Stimulated activated naive B cell treated with anti-CD40 and anti-IgM and Interleukin-4, amounts not matched to agents 10 μg/mL and 1 μg/mL and 100 μg/mL, for 72 hours (primary cell): ENCODE data around the gene DDX31.
A peak's percentile ranks its signal among the peaks of the same experiment; 100 is the strongest.

Experiments used
- ATAC-seq, 2 donors: fragments of 150-1000 bp; cut with Tn5 transposase; replicated peaks; 2 replicates each; pipeline ENCODE4 v1.10.0; 2021; ENCODE audit warnings: moderate library complexity in 1 of 2
- DNase-seq: peaks from one replicate; pipeline ENCODE4 v3.0.0; 2021
- H3K27ac Mint-ChIP-seq: one replicate; pipeline ENCODE4 v1.8.0; 2022; ENCODE audit warnings: mild to moderate bottlenecking, mixed read lengths
- H3K27me3 Mint-ChIP-seq, 2 donors: one replicate each; pipeline ENCODE4 v1.8.0; 2022; ENCODE audit warnings: mixed read lengths in 2 of 2
- H3K36me3 Mint-ChIP-seq, 2 donors: one replicate each; pipeline ENCODE4 v1.8.0; 2022; ENCODE audit warnings: mixed read lengths in 2 of 2, mild to moderate bottlenecking in 1 of 2
- H3K4me1 Mint-ChIP-seq, 2 donors: one replicate each; pipeline ENCODE4 v1.8.0; 2022; ENCODE audit warnings: mixed read lengths in 2 of 2, mild to moderate bottlenecking in 1 of 2
- H3K4me3 Mint-ChIP-seq, 2 donors: one replicate each; pipeline ENCODE4 v1.8.0; 2022; ENCODE audit warnings: mild to moderate bottlenecking in 2 of 2, mixed read lengths in 2 of 2, moderate library complexity in 1 of 2
- H3K9me3 Mint-ChIP-seq, 2 donors: one replicate each; pipeline ENCODE4 v1.8.0; 2022; ENCODE audit warnings: mixed read lengths in 2 of 2, mild to moderate bottlenecking in 1 of 2

DDX31 gene

GRCh38 chr9:132614324-132614723 is 55.5 kb downstream of the DDX31 start:
- no peaks in the 10 kb centered on the region for H3K27me3 Mint-ChIP-seq
- H3K4me3 Mint-ChIP-seq: no peak overlapping the region
- H3K4me1 Mint-ChIP-seq: no peaks in the 10 kb centered on the region
- no peak overlapping the region for H3K27ac Mint-ChIP-seq
- ATAC-seq: no peak
- peaks cover 62 to 77% of the 10 kb centered on the region in 2 donors for H3K36me3 Mint-ChIP-seq
- no peaks in the 10 kb centered on the region for H3K9me3 Mint-ChIP-seq
- DNase-seq: no peak

GRCh38 chr9:132610661-132611060 is 59.1 kb downstream of the DDX31 start:
- peak overlapping the region; percentile 42 for H3K27ac Mint-ChIP-seq
- ATAC-seq (no peak), DNase-seq (no peak)
- H3K4me1 Mint-ChIP-seq: no peaks in the 10 kb centered on the region
- no peak overlapping the region for H3K4me3 Mint-ChIP-seq
- peaks cover 59 to 76% of the 10 kb centered on the region in 2 donors for H3K36me3 Mint-ChIP-seq
- H3K9me3 Mint-ChIP-seq: no peaks in the 10 kb centered on the region
- H3K27me3 Mint-ChIP-seq: no peaks in the 10 kb centered on the region

- ATAC-seq (no peak), DNase-seq (no peak)
- H3K4me1 Mint-ChIP-seq: no peaks in the 10 kb centered on the region
- no peak overlapping the region for H3K4me3 Mint-ChIP-seq
- H3K27me3 Mint-ChIP-seq: no peaks in the 10 kb centered on the region
- H3K36me3 Mint-ChIP-seq: peaks cover 63 to 76% of the 10 kb centered on the region in 2 donors
- no peaks in the 10 kb centered on the region for H3K9me3 Mint-ChIP-seq
- no peak overlapping the region for H3K27ac Mint-ChIP-seq
Observed at GRCh38 chr9:132609829-132610228, 60.0 kb downstream of the DDX31 start.

GRCh38 chr9:132609184-132609583 is 60.6 kb downstream of the DDX31 start:
- Mint-ChIP-seq H3K9me3 (no peaks in the 10 kb centered on the region), H3K4me3 (no peak overlapping the region), H3K36me3 (peaks cover 60 to 76% of the 10 kb centered on the region in 2 donors), H3K4me1 (no peaks in the 10 kb centered on the region), H3K27me3 (no peaks in the 10 kb centered on the region), H3K27ac (no peak overlapping the region)
- DNase-seq: no peak
- no peak for ATAC-seq

GRCh38 chr9:132606066-132606465 is 63.7 kb downstream of the DDX31 start:
- no peaks in the 10 kb centered on the region for H3K27me3 Mint-ChIP-seq

GRCh38 chr9:132605387-132605786 is 64.4 kb downstream of the DDX31 start:
- no peak overlapping the region for H3K27ac Mint-ChIP-seq
- H3K36me3 Mint-ChIP-seq: peaks cover 60 to 88% of the 10 kb centered on the region in 2 donors

More at GRCh38 chr9:132606066-132606465, 63.7 kb downstream of the DDX31 start:
- H3K36me3 Mint-ChIP-seq: peaks cover 61 to 88% of the 10 kb centered on the region in 2 donors
- DNase-seq (no peak), ATAC-seq (no peak)
- H3K4me1 Mint-ChIP-seq: peaks cover 8 to 11% of the 10 kb centered on the region in 2 donors
- H3K9me3 Mint-ChIP-seq: no peaks in the 10 kb centered on the region
- H3K4me3 Mint-ChIP-seq: no peak overlapping the region
- H3K27ac Mint-ChIP-seq: no peak overlapping the region

GRCh38 chr9:132602207-132602606 is 67.6 kb downstream of the DDX31 start:
- Mint-ChIP-seq H3K27me3 (no peaks in the 10 kb centered on the region), H3K4me1 (peaks cover 8 to 11% of the 10 kb centered on the region in 2 donors), H3K36me3 (peaks cover 65 to 89% of the 10 kb centered on the region in 2 donors), H3K9me3 (no peaks in the 10 kb centered on the region), H3K4me3 (no peak overlapping the region), H3K27ac (peak overlapping the region; percentile 20)
- ATAC-seq (peak in 1 of 2 donors; percentile 38), DNase-seq (no peak)

More at GRCh38 chr9:132605387-132605786, 64.4 kb downstream of the DDX31 start:
- no peak for DNase-seq
- H3K4me1 Mint-ChIP-seq: peaks cover 8 to 11% of the 10 kb centered on the region in 2 donors
- ATAC-seq: no peak
- H3K27me3 Mint-ChIP-seq: no peaks in the 10 kb centered on the region
- H3K4me3 Mint-ChIP-seq: no peak overlapping the region
- no peaks in the 10 kb centered on the region for H3K9me3 Mint-ChIP-seq

GRCh38 chr9:132600326-132600984 is 69.3 kb downstream of the DDX31 start:
- Mint-ChIP-seq H3K4me1 (peaks cover 15 to 20% of the 10 kb centered on the region in 2 donors), H3K36me3 (peaks cover 67 to 92% of the 10 kb centered on the region in 2 donors), H3K27me3 (no peaks in the 10 kb centered on the region), H3K9me3 (no peaks in the 10 kb centered on the region), H3K4me3 (no peak overlapping the region), H3K27ac (no peak overlapping the region)
- ATAC-seq (no peak), DNase-seq (no peak)

GRCh38 chr9:132597073-132597775 is 72.6 kb downstream of the DDX31 start:
- Mint-ChIP-seq H3K4me3 (no peak overlapping the region), H3K9me3 (no peaks in the 10 kb centered on the region), H3K27ac (no peak overlapping the region), H3K4me1 (peaks cover 13 to 14% of the 10 kb centered on the region in 2 donors), H3K27me3 (peaks cover 11 to 13% of the 10 kb centered on the region in 2 donors), H3K36me3 (peaks cover 62 to 88% of the 10 kb centered on the region in 2 donors)
- no peak for ATAC-seq
- no peak for DNase-seq

GRCh38 chr9:132596200-132596599 is 73.6 kb downstream of the DDX31 start:
- DNase-seq (no peak), ATAC-seq (peak; percentile 55 to 75)
- Mint-ChIP-seq H3K27ac (no peak overlapping the region), H3K4me1 (peaks cover 10 to 11% of the 10 kb centered on the region in 2 donors), H3K4me3 (no peak overlapping the region), H3K36me3 (peaks cover 66 to 83% of the 10 kb centered on the region in 2 donors), H3K9me3 (no peaks in the 10 kb centered on the region), H3K27me3 (peaks cover 20 to 23% of the 10 kb centered on the region in 2 donors)

GRCh38 chr9:132595319-132595718 is 74.5 kb downstream of the DDX31 start:
- peaks cover 64 to 77% of the 10 kb centered on the region in 2 donors for H3K36me3 Mint-ChIP-seq
- H3K4me1 Mint-ChIP-seq: peaks cover 14 to 20% of the 10 kb centered on the region in 2 donors
- no peak for DNase-seq
- no peak overlapping the region for H3K27ac Mint-ChIP-seq
- no peaks in the 10 kb centered on the region for H3K9me3 Mint-ChIP-seq
- no peak overlapping the region for H3K4me3 Mint-ChIP-seq
- no peak for ATAC-seq
- H3K27me3 Mint-ChIP-seq: peaks cover 27 to 32% of the 10 kb centered on the region in 2 donors

GRCh38 chr9:132594412-132594811 is 75.4 kb downstream of the DDX31 start:
- H3K36me3 Mint-ChIP-seq: peaks cover 55 to 68% of the 10 kb centered on the region in 2 donors
- no peaks in the 10 kb centered on the region for H3K9me3 Mint-ChIP-seq
- H3K4me3 Mint-ChIP-seq: no peak overlapping the region
- DNase-seq (no peak), ATAC-seq (no peak)
- H3K27me3 Mint-ChIP-seq: peaks cover 35 to 41% of the 10 kb centered on the region in 2 donors
- H3K4me1 Mint-ChIP-seq: peaks cover 18 to 29% of the 10 kb centered on the region in 2 donors
- H3K27ac Mint-ChIP-seq: no peak overlapping the region

- H3K4me3 Mint-ChIP-seq: no peak overlapping the region
- peaks cover 20 to 33% of the 10 kb centered on the region in 2 donors for H3K4me1 Mint-ChIP-seq
- ATAC-seq: no peak
- no peak for DNase-seq
- no peak overlapping the region for H3K27ac Mint-ChIP-seq
- peaks cover 41 to 51% of the 10 kb centered on the region in 2 donors for H3K36me3 Mint-ChIP-seq
- no peaks in the 10 kb centered on the region for H3K9me3 Mint-ChIP-seq
- H3K27me3 Mint-ChIP-seq: peaks cover 43 to 60% of the 10 kb centered on the region in 2 donors
Observed at GRCh38 chr9:132592451-132592850, 77.3 kb downstream of the DDX31 start.

GRCh38 chr9:132591751-132592314 is 78.0 kb downstream of the DDX31 start:
- H3K27me3 Mint-ChIP-seq: peaks cover 43 to 65% of the 10 kb centered on the region in 2 donors
- H3K36me3 Mint-ChIP-seq: peaks cover 37 to 50% of the 10 kb centered on the region in 2 donors
- H3K27ac Mint-ChIP-seq: no peak overlapping the region
- peaks cover 20 to 36% of the 10 kb centered on the region in 2 donors for H3K4me1 Mint-ChIP-seq
- DNase-seq: no peak
- ATAC-seq: no peak
- no peak overlapping the region for H3K4me3 Mint-ChIP-seq
- H3K9me3 Mint-ChIP-seq: no peaks in the 10 kb centered on the region
